Stimulated activated CD8-positive, alpha-beta memory T cell treated with anti-CD3 and anti-CD28 coated beads, Interleukin-12 subunit alpha, Interleukin-12 subunit beta, amount 100 ng/mL, for 4 hours (primary cell): Measurements from ENCODE around the gene ZNF184.

ENCODE experiments used
- DNase-seq: peaks from one replicate; pipeline ENCODE4 v3.0.0-alpha.2; 2020; ENCODE audit warnings: low read depth

The ZNF184 gene

DNA sequence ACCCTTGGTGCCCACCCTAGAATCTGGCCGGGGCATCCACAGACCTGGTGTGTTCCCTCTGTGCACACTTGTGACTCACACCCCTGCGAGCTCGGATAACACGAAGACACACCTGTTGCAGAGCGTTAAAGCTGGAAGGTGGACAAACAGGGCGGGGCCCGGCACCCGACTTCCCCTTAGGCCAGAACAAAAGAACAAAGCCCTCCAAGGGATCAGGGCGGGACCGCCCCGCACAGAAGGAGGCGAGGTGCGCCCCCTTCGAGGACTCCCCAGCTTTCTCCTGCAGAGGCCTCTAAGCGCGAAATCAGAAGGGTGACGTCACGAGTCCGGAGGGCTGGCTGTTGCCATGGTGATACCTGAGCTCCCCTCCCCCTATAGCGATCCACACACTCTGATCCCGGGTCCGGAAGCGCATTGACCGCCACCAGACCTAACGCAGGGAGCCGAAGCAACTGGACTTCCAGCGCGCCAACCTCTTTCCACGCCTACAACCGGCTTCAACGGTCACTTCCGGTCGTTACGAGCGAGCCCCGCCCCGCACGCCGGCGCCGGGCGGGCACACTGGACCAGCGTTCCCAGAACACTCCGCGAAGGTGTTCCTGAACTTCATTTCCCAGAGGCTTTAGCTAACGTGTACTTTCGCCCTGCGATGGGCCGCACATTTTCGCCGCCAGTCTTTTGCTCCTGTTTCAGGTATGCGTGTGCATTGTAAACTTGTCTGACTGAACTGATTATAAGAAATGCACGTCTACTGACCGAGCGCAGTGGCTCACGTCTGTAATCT, at the start of gene ZNF184:
TSS of gene ZNF184 (minus strand) at position 489 of the 784 bp plus-strand sequence. CDS start 811 bp downstream, outside the sequence.
- peak; percentile 76 for DNase-seq

DNA sequence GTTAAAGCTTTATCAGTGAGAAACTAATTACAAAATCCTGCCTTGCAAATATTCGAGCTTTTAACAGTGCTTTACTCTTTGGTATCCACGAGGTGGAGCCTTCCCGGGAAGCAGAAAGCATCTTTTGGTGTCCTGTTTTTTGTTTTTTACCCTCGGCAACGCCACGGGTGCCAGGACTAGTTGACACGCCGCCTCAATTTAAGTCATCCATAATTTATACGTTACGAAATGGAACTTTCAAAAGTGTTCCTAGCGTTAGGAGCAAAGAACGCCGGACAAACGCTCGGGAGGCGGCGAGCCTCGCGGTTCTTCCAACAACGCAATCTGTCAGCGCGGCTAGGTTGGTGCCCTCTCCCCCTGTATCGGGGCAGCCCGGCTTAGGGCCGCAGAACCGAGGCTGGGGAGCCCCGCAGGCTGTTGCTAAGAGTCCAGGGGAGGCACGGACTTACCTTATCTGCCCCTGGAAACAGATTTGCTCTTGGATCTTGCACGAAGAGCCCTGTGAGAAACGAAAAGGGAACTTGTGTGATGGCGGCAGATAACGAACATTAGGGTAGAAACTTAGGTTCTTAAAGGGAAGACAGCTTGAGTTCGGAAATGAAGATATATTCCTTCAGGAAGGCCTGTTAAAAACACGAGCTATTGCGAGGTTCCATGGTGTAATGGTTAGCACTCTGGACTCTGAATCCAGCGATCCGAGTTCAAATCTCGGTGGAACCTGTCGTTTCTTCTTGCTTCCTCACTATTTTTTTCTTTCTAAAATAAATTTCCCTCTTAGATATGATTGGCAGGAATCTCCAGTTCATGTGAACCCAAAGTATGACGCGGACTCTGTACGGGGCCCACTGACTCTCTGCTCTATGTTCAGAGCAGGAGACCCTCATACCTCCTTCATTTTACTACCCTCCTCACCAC, 46.2 kb upstream of the ZNF184 start:
- peak; percentile 22 for DNase-seq

DNA sequence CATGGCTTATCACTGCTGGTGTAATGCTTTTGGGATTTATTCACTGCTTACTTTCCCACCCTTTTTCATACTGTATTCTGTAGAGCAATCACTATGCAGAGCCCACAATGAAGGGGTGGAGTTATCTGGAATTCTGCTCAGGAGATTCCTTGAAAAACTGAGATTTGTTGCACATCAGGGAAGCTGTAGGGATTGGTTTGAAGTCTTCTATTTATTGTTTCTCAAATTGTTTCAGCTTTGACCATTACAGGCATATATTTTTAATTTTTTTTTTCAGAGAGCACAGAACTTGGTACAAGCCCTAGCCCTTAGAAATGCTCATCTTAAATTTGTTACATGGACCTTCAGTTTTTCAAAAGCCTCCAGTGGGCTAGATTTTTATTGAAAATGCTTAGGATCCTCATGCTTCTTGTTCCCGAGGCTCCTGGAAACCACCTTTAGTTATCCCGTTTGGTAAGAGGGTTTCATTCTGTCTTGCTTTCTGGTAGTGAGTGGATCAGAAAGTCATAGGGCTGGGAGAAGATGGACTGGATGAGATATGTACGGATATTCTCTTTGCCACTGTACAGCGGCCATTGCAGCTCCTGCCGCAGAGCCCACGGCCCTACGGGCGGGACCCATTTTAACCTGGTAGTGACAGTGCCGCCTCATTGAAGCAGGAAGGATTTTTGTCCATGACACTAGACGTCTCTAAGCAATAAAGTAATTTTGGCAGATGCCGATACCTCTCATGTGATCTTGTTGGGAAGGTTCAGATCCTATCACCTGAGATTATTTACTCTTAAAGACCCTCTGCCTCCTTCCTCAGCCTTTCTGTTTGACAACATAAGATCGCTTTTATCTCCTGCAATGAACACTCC, 45.3 kb upstream of the ZNF184 start:
- DNase-seq = no peak

DNA sequence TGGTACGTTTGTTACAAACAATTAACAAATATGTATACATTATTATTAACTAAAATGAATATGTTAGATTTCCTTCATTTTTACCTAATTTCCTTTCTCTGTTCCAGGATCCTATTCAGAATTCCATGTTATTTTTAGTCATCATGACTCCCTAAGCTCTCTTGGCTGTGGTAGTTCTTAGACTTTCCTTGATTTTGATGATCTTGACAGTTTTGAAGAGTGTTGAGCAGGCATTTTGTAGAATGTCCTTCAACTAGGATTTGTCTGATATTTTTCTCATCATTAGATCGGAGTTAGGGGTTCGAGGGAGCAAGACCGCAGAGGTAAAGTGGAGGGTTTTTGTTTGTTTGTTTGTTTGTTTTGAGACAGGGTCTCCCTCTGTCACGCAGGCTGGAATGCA, 44.3 kb upstream of the ZNF184 start:
- DNase-seq = no peak

DNA sequence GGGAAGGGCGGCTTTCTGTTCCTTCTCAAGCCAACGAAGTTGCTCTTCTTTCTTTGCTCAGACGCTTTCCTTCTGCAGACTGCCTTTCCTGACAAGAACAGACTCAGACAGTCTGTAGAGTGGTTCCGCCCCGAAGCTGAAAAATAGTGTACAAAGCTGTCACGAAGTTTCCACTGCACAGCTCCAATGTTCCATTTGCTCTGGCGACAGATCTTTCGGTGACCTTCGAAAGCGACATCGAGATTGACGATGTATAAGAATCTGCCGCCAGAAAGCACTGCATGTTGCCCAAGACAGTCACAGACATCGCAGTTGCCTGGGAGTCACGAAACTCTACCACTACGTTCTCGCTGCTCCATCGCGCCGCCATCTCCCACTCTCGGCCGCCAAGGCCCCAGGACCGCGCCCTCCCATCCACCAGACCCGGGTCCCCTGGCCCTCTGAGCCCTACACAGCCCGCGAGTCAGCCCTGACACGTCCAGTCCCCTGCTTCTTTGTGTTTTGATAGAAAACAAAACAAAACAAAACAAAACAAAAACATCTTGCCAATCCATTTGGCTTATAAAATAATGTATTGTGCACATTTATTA, 42.1 kb upstream of the ZNF184 start:
- no peak for DNase-seq

DNA sequence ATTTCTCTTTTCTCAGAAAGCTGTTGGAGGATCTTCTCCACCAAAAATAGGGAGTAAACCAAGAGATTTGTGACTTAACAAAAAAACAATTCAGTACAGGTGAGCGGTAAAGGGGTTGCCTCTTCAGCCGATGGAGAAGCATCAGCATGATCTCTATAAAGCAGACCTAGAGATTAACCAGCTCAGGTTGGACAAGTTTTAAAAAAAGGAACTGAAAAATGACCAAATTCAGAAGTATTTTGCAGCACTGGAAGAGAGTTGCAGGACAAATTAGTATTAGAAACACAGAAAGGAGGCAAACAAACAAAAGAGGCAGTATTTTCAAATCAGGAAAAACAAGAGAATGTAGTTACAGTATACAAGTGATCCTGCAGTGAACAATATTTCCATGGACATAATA, 39.6 kb upstream of the ZNF184 start:
- DNase-seq = no peak

DNA sequence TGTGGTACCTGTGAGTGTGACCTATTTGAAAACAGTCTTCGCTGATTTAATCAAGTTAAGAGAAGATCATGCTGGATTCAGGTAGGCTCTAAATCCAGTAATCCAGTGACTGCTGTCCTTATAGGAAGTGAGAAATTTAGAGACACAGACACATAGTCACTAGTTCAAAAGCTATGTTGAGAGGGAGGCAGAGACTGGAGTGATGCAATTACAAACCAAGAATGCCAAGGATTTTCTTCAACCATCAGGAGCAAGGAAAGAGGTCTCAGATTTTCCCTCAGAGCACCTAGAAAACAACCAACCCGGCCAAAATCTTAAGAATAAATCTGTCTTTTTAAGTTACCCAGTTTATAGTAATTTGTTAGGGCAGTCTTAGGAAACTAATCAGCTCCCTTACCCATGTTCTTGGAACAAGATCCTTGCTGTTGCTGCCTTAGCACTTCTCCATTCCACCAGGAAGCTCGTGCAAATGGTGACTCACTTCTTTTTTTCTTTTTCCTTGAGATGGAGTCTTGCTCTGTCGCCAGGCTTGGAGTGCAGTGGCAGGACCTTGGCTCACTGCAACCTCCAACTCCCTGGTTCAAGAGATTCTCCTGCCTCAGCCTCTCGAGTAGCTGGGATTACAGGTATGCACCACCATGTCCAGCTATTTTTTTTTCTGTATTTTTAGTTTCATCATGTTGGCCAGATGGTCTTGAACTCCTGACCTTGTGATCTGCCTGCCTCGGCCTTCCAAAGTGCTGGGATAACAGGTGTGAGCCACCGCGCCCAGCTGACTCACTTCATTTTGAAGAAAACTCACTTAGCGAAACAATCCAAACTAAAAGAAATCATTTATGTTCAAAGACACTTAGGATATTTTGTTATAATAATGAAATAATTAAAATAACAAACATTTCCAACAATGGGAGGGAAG, 34.4 kb upstream of the ZNF184 start:
- DNase-seq = no peak

DNA sequence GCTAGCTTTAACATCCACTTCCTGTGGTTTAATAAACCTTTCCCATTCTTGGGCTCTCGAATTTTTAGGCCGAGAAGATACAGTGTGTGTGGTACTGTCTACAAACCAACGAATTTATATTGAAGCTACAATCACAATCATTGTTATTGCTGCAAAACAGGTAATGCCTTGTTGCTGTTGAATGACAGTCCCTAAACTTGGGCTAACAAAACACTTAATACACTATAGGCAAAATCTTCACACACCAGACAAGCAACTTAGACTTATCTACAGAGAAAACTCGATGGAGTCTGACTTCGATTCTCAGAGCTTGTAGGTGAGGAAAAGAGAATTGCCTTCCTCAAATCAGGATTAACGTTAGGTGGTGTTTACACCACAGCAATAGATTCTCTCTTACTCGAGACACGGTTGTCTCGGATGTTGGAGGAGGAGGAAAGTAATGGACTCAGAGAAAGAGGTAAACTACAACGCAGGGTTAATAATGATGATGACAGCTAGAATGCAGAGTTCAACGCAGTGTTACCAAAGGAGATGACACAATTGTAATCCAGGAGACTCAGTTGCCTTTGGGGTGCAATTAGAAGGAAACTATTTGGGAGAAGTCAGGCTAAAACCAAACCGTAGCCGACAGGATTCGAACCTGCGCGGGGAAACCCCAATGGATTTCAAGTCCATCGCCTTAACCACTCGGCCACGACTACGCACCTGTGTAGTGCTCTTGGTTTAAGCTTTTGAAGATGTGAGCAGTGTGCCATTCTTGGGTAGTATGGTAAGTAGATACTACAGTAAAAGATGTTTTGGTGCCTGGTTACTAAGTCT, 32.5 kb upstream of the ZNF184 start:
- peak; percentile 13 for DNase-seq

DNA sequence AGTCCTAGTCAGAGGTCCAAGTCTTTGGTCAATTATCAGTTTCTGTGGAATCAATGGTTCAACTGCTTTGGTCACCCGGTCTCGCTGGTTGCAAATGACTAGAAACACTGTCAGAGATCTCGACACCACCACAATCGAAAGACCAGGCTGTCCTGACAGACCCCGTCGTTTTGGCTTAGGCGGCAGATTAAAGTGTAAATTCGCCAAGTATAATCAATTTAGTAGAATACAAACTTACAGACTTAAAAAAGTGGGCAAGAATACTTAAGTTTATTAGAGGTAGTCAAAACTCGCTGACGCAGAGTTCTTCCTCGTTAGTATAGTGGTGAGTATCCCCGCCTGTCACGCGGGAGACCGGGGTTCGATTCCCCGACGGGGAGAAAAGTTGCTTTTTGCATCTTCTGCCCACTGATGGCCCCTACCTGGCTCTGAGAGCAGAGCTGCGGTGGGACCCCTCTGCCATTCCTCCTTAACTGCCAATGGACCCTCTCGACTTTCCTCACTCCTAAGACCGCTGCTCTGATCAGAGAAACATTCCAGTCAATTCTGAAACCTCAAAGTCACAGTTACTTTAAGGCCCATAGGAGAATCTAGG, 30.6 kb upstream of the ZNF184 start:
- DNase-seq = peak; percentile 64

DNA sequence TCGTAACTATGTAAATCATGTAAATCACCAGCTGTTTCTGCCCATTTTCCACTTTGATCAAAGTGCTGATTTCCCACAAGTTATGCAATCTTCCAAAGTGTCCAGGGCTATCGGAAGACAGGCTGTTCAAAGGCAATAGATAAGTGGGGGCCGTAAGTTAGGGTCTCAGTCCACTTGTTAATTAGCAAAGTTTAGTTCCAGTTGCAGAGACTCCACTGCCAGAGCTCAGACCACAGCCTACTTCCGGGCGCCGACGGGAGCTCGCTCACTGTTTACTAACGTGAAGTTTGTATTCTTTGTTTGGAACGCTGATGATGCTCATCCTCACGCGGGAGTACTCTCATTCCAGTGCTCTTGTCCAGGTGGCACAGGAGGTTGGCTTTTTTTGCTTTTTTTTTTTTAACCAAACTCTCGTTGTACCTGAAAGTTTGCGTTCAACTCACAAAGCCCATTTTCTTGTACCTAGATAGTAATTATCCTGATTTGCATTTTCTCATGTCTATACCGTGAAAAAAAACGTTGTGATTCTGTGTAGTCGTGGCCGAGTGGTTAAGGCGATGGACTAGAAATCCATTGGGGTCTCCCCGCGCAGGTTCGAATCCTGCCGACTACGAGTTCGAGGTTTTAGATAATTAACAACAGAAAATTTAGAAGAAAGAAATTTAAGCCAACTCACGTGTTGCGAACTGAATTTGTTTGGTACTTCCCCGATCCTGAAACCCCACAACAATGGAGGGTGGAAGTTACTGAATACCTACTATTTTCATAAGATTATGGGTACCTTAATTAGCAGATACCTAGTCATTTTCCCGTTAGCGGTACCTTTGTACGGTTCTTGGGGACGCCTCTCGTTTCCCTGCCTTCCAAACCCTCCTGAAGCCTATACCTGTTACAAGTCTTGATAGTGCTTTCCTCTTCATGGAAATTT, 29.9 kb upstream of the ZNF184 start:
- DNase-seq = peak; percentile 42

DNA sequence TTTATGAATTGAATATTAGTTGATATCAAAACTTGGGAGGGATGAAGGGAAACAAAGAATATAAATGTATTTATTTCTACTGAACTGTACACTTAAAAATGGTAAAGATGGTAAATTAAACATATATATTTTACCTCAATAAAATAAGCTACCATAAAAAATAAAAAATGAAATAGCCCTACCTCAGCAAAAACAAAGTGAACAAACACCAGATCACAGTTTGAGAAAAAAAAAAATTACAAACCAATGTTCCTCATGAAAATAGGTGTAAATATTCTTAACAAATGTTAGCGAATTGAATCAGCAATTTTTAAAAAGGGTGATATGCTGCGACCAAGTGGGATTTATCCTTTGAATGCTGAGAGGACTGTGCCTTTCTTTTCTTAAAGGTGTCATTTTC, 28.3 kb upstream of the ZNF184 start:
- DNase-seq = no peak

DNA sequence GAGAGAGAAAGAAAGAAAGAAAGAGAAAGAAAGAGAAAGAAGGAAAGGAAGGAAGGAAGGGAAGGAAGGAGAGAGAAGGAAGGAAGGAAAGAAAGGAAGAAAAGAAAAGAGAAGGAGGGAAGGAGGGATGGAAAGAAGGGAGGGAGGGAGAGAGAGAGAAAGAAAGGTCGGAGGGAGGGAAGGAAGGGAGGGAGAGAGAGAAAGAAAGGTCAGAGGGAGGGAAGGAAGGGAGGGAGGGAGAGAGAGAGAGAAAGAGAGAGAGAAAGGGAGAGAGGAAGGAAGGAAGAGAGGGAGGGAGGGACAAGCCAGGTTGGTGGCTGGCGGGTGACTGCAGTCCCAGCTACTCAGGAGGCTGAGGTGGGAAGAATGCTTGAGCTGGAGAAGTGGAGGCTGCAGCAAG, 27.3 kb upstream of the ZNF184 start:
- no peak for DNase-seq

DNA sequence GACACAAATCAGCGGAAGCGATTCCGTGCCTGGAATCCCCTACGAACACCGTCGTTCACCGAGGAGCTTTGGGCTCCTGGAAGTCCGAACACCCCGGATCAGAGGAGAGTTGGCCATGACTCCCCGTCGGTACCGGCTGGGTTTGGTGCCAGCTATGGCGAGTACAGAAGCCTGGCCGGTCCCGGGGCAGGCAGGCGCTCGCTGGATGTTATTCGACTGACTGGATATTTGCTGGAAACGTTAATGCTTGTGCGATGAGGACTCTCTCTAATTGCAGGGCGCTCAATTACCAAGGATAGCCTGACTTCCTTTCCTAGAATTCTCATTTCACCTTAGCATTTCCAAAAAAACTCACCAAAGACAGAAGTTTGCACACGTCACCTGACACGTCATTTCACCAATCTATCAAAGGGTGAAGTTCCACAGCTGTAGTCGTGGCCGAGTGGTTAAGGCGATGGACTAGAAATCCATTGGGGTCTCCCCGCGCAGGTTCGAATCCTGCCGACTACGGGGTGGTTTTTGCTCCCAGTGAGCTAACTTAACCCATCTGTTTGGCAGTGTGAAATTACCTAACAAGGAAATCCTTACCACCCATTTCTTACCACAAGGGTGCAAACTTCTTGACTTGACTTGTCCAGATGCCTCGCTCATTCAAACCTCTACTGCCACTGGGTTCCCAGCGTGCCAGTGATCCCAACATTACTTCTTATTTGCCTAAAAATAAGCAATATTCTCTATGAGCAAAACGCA, 22.7 kb upstream of the ZNF184 start:
- no peak for DNase-seq

DNA sequence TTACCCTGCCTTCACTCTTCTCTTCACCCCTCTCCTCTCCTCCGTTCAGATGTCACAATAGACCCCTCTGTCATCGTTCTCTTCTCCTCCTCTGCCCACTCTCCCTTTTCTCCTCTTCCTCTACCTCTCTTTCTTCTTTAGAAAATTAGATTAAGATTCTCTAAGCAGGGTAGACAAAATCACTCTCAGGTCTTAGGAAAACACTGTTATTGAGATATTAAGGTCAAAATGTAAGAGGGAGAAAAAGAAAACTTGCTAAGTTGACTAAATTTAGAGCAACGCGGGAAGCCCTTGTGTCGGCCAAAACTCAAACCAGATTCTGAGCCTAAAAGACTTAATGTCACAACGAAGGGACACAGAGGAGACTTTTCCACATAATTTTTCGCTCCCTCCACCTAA, 22.1 kb upstream of the ZNF184 start:
- no peak for DNase-seq

DNA sequence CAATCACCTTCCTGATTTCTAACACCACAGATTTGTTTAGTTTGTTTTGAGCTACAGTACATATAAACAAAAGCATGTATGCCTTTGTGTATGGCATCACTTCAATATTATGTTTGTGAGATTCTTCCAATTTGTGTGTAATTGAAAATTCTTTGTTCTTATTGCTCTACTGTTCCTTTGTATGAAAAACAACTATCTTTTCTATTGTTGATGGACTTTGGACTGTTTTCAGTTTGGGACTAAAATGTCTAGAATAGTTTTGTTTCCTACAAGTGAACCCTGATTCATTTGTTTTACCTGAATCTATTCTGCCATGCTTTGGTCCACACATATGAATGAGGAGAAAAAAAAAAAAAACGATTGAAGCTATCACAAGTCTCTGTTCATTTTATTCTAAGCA, 21.2 kb upstream of the ZNF184 start:
- no peak for DNase-seq

DNA sequence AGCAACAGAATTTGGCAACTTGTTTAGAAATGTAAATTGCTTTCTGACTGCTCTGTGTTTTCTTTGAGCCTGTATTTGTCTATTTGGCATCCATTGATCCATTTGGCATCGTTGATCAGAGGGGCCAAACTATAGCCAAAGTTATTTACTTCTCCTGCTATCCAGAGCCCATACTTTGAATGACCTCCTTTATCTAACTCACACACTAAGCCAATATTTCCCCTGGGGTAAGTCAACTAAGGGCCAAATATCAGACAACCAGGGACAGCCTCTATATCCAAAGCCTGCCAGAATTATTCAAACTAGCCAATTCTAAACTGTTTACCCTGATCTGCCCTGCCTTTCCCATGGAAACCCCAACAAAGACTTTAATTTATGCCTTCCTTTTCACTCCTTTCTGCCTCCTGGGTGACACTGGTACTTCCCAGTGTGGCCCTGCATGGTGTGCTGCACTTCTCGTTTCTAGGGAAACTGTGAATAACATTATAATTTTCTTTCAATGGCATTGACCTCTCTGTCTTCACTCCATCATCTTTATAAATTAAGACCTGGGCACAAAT, 19.8 kb upstream of the ZNF184 start:
- DNase-seq = no peak
